WTC11 (cell line): Measurements from ENCODE around the gene AQP9. TPM values are rescaled to one million over a fixed set of nuclear protein-coding genes. Genes with fewer than 3 reads are reported as not detected.

Experiments used
- ATAC-seq: fragments of 200-7000 bp; cut with Tn5 transposase; 2 replicates; pipeline ENCODE4 v1.10.0; 2021; ENCODE audit warnings: mild to moderate bottlenecking, moderate library complexity
- CTCF ChIA-PET: fragments of 300-600 bp; sonication (Branson Sonifier 250); formaldehyde crosslinking; loops from one replicate; lab custom pipeline; 2021; ENCODE audit warnings: antibody characterized with exemption; lab: Charles Lee
- POLR2A ChIA-PET: fragments of 350-600 bp; sonication (Branson Sonifier 250); formaldehyde crosslinking; loops from one replicate; lab custom pipeline; 2021; ENCODE audit warnings: antibody characterized with exemption; lab: Charles Lee
- DNase-seq: peaks from one replicate; pipeline ENCODE4 v3.0.0; 2021; ENCODE audit warnings: low spot score
- H3K27ac Mint-ChIP-seq: 2 replicates; pipeline ENCODE4 v1.8.0; 2021; ENCODE audit warnings: mixed read lengths
- H3K27me3 Mint-ChIP-seq: 2 replicates; pipeline ENCODE4 v1.8.0; 2021; ENCODE audit warnings: low read depth, mild to moderate bottlenecking, moderate library complexity, mixed read lengths
- H3K36me3 Mint-ChIP-seq: 2 replicates; pipeline ENCODE4 v1.8.0; 2021; ENCODE audit warnings: mixed read lengths
- H3K4me1 Mint-ChIP-seq: 2 replicates; pipeline ENCODE4 v1.8.0; 2022; ENCODE audit warnings: mixed read lengths
- H3K4me3 Mint-ChIP-seq: 2 replicates; pipeline ENCODE4 v1.8.0; 2021; ENCODE audit warnings: mild to moderate bottlenecking, moderate library complexity, mixed read lengths
- H3K9me3 Mint-ChIP-seq: 2 replicates; pipeline ENCODE4 v1.8.0; 2021; ENCODE audit warnings: mixed read lengths
- FOXJ3 ChIP-seq: sonication (generic); formaldehyde crosslinking; IDR thresholded peaks from 2 replicates; pipeline ENCODE4 v1.9.0; 2021; ENCODE audit warnings: missing genetic modification reagents, mild to moderate bottlenecking, borderline replicate concordance
- PRRX2 ChIP-seq: fragments of 250-450 bp; sonication (Bioruptor Pico); IDR thresholded peaks from 2 replicates; pipeline ENCODE4 v1.8.0; 2021; ENCODE audit warnings: mild to moderate bottlenecking
- ZNF671 ChIP-seq: fragments of 250-450 bp; sonication (Bioruptor Pico); IDR thresholded peaks from 2 replicates; pipeline ENCODE4 v1.8.0; 2021; ENCODE audit warnings: mild to moderate bottlenecking
- total RNA-seq: library from RNA; stranded (reverse); gene quantifications from 3 replicates; pipeline ENCODE4 v1.2.3, GENCODE V29; 2021
- TF ChIP-seq, protein P1 (sequence below): fragments of 250-450 bp; sonication (Bioruptor Pico); IDR thresholded peaks from 2 replicates; pipeline ENCODE4 v1.9.0; 2021; ENCODE audit warnings: moderate library complexity, mild to moderate bottlenecking, inconsistent platforms, borderline replicate concordance
- TF ChIP-seq, protein P2 (sequence below): sonication (generic); formaldehyde crosslinking; IDR thresholded peaks from 2 replicates; pipeline ENCODE4 v1.8.1; 2022; ENCODE audit warnings: mild to moderate bottlenecking, moderate library complexity, missing genetic modification reagents

AQP9 gene
- total RNA-seq, 1 experiment from 2014 or later, result 0.07 TPM

DNA sequence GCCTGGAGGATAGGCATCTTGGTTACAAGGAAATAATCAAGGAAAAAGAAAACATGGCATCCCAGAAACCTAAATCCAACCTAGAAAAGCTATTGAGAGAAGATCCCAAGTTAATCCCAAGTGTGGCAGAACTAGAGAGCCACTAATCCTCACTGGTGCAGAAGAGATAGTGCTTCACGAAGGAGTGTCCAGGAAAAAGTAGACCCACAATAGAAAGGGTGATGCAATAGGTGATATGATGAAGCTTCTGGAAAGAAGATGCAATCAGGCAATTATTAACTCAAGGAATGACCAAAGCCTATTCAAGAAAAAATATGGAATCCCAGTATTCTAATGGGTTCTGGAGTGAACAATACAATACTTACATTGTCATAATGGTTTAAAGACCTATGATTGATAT is 95.2 kb downstream of the AQP9 start:
- peaks cover 22% of the 10 kb centered on the region for H3K36me3 Mint-ChIP-seq
- H3K27ac Mint-ChIP-seq, result no peak overlapping the region
- TF ChIP-seq ZNF671 (no peak), PRRX2 (CRISPR knock-in tag) (no peak), FOXJ3 (CRISPR knock-in tag) (no peak)
- TF ChIP-seq, protein P1, sequence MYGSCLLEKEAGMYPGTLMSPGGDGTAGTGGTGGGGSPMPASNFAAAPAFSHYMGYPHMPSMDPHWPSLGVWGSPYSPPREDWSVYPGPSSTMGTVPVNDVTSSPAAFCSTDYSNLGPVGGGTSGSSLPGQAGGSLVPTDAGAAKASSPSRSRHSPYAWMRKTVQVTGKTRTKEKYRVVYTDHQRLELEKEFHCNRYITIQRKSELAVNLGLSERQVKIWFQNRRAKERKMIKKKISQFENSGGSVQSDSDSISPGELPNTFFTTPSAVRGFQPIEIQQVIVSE (CRISPR knock-in tag), result no peak
- TF ChIP-seq, protein P2, sequence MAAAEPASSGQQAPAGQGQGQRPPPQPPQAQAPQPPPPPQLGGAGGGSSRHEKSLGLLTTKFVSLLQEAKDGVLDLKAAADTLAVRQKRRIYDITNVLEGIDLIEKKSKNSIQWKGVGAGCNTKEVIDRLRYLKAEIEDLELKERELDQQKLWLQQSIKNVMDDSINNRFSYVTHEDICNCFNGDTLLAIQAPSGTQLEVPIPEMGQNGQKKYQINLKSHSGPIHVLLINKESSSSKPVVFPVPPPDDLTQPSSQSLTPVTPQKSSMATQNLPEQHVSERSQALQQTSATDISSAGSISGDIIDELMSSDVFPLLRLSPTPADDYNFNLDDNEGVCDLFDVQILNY, result no peak
- H3K4me1 Mint-ChIP-seq, result peaks cover 49% of the 10 kb centered on the region
- H3K4me3 Mint-ChIP-seq, result no peak overlapping the region
- CTCF ChIA-PET, result no interaction called here
- peaks cover 16% of the 10 kb centered on the region for H3K27me3 Mint-ChIP-seq
- no peak for DNase-seq
- ATAC-seq, result no peak
- H3K9me3 Mint-ChIP-seq, result peaks cover 24% of the 10 kb centered on the region
- POLR2A ChIA-PET, result no interaction called here

Other genes starting within 250 kb of the AQP9 start
- 1.1 to 1.3 TPM (median 1.2 TPM) in 3 replicates for gene ALDH1A2, start 72.7 kb upstream of the AQP9 start, total RNA-seq